ENCODE measurements around the gene SPSB2. TPM values are rescaled to one million over a fixed set of nuclear protein-coding genes. Genes with fewer than 3 reads are reported as not detected.

The SPSB2 gene
- total and polyA plus RNA-seq, 10 donors, result 7.0 to 17.0 (median 11.1) TPM

DNA sequence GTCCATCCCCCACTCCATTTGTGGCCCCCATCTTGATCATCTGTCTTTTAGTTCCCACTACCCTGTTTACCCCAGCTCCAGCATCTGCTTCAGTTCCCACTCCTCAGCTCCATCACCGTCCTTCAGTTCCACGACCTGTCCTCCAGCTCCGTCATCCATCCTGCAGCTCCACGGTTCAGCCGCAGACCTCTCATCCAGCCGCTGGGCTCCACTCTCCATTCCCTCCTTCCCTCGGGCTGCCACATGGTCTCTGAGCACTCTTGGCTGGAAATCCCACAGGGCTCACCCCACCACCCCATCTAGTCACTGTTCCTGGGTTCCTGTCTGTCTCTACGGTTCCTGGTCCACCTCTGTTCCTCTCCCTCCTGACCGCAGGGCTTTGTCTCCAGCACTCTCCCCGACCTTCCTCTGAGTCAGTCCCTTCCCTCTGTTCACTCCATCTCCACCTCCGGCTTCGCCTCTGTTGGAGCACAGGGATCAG is 48.2 kb downstream of the SPSB2 start:
- peaks cover 0 to 100% (median 54%) of the 10 kb centered on the region in 7 donors for H3K27me3 ChIP-seq (replicated peaks in 1 of 7)
- 54 to 71% (median 68%) methylated on average over 11 to 12 of the region's 12 CpGs for WGBS, 5 donors
- no peak overlapping the region for H3K27ac ChIP-seq
- no peak for TF ChIP-seq POLR2AphosphoS5 (IDR thresholded peaks at IDR 0.05)
- no peak for TF ChIP-seq CTCF (IDR thresholded peaks at IDR 0.05 in 8 of 11, conservative IDR thresholded peaks at IDR 0.05 in 3 of 11)
- TF ChIP-seq POLR2A (IDR thresholded peaks at IDR 0.05), result no peak
- peaks cover 4 to 66% (median 53%) of the 10 kb centered on the region in 6 donors for H3K4me1 ChIP-seq
- no peak for DNase-seq
- no peaks in the 10 kb centered on the region for H3K9me3 ChIP-seq
- H3K36me3 ChIP-seq, result no peaks in the 10 kb centered on the region
- intact Hi-C loops (cut with DNase I; ENCODE audit: low total_unique reads), result loop anchor here (10.0 kb wide), 1 partner anchor 70 kb away; the partner anchor contains the start of gene MLF2
- H3K4me3 ChIP-seq, result no peak overlapping the region

GRCh38 chr12:6824085-6824775 is 48.9 kb downstream of the SPSB2 start:
- DNase-seq, result no peak
- Histone ChIP-seq H3K36me3 (peaks cover 0 to 5% (median 0%) of the 10 kb centered on the region in 6 donors), H3K4me1 (peaks cover 4 to 65% (median 46%) of the 10 kb centered on the region in 6 donors), H3K4me3 (no peak overlapping the region), H3K27me3 (replicated peaks in 1 of 7) (peaks cover 0 to 100% (median 48%) of the 10 kb centered on the region in 7 donors), H3K9me3 (no peaks in the 10 kb centered on the region), H3K27ac (no peak overlapping the region)
- intact Hi-C loops (cut with DNase I; ENCODE audit: low total_unique reads), result loop anchor here (10.0 kb wide), 1 partner anchor 69 kb away; the partner anchor contains the start of gene MLF2
- WGBS, 5 donors, result 87 to 95% (median 91%) methylated on average over 28 to 37 of the region's 37 CpGs
- no peak for TF ChIP-seq CTCF (IDR thresholded peaks at IDR 0.05 in 8 of 11, conservative IDR thresholded peaks at IDR 0.05 in 3 of 11)
- no peak for TF ChIP-seq POLR2A (IDR thresholded peaks at IDR 0.05)
- TF ChIP-seq POLR2AphosphoS5 (IDR thresholded peaks at IDR 0.05), result no peak

DNA sequence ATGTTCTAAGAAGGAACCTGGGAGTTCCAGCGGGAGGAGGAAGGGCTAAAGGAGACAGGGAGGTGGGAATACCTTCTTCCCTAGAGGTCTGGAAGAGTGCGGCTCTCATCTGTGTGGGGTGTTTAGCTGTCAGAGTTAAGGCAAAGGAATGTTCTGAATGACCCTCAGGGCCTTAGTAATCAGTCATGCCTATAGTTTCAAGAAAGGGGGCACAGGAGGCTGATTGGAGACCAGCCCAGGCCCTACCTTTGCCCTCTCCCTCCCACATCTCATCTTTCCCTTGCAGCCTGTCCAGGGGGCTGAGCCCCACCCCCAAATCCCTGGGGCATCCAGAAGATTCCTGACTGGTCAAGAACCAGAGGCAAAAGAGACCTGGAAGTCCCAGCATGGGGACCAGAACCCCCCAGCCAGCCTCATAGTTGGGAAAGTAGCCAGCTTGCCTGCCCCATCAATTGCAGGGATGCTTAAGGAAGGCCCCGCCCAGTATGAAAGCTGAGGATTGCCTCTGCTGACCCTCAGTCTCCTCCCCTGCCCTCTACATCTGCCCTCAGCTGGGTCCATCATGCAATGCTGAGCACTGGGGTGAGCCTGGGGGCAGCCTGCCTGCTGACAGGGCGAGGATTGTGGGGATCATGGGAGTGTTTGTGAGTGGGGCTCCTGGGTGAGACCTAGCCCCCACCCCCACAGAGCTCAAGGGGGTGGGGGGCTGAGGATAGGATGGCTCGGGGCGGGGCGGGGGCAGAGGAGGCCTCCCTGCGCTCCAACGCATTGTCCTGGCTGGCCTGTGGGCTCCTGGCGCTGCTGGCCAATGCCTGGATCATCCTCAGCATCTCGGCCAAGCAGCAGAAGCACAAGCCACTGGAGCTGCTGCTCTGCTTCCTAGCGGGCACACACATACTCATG is 49.7 kb downstream of the SPSB2 start:
- DNase-seq, result no peak
- Histone ChIP-seq H3K27ac (no peak overlapping the region), H3K4me3 (no peak overlapping the region), H3K4me1 (peaks cover 4 to 57% (median 39%) of the 10 kb centered on the region in 6 donors), H3K9me3 (no peaks in the 10 kb centered on the region), H3K27me3 (replicated peaks in 1 of 7) (peaks cover 0 to 92% (median 41%) of the 10 kb centered on the region in 7 donors), H3K36me3 (peaks cover 0 to 11% (median 0%) of the 10 kb centered on the region in 6 donors)
- intact Hi-C loops (cut with DNase I; ENCODE audit: low total_unique reads), result loop anchor here (10.0 kb wide), 1 partner anchor 69 kb away; the partner anchor contains the start of gene MLF2
- TF ChIP-seq POLR2AphosphoS5 (IDR thresholded peaks at IDR 0.05) (no peak), CTCF (IDR thresholded peaks at IDR 0.05 in 8 of 11, conservative IDR thresholded peaks at IDR 0.05 in 3 of 11) (no peak), POLR2A (IDR thresholded peaks at IDR 0.05) (no peak)
- WGBS, 5 donors, result 71 to 88% (median 81%) methylated on average over 10 to 12 of the region's 12 CpGs

All from spleen (tissue), 11 donors.